Epidermal melanocyte (primary cell): ENCODE data around the gene PTMA.

ENCODE experiments used
- DNase-seq: peaks from one replicate; pipeline ENCODE4 v3.0.0; 2011; ENCODE audit warnings: low spot score; ENCODE audit not compliant: insufficient read length

PTMA gene

DNA sequence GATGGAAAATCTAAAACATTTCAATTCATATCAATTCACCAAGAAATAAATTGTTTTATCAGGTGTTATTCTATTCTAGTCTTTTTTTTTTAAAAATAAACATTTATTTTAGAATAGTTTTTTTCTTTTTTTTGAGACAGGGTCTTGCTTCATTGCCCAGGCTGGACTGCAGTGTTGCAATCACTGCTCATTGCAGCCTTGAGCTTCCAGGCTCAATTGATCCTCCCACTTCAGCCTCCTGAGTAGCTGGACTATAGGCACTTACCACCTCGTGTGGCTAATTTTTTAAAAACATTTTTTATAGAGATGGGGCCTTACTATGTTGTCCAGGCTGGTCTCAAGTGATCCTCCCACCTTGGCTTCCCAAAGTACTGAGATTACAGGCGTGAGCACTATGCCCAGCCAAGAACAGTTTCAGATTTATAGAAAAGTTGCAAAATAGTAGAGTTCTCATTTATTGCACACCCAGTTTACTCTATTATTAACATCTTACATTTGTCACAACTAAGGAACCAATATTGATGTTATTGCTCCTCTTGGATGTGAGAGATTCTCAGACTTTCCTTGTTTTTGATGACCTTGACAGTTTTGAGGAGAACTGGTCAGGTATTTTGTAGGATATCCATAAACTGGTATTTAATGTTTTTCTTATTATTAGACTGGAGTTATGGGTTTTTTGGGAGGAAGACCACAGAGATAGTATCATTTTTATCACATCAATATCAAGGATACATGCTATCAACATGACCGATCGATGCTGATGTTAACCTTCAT is 42.9 kb downstream of the PTMA start:
- no peak for DNase-seq

DNA sequence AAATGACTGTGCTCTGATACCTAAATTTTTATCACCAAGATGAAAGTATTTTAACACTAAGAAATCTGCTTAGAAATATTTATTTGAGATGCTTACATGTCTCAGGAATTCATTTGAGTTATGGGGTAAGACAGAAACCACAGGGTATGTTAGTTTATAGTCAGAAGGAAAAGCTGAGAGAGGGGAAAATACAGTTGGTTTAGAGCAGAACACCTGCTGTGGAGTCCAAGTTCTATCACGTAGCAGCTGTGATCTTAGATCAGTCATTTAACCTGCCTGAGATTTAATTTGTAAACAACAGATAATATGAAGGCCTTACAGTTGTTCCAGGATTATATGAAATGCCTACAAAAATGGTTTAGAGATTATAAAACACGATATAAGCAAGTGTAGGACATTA is 43.7 kb downstream of the PTMA start:
- no peak for DNase-seq

DNA sequence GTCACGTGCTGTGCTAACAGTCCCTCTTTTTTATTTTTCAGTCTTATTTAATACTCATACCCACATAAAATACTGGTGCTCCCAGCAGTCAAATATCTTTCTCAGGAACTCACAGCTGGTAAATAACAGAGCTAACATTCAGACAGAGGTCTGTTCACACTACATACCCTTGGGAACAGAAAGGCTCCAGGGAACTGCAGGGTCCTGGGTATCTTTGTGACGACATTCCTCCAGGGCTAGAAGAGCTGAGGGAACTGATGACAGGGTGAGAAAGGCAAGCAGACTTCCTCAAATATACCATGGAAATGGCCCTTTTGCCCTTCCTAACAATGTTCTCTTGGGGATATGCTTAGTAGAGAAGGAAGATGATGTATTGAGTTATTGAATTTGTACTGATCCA is 53.4 kb downstream of the PTMA start:
- no peak for DNase-seq
